GM10248 (cell line): ENCODE measurements around the gene ANO2.

ENCODE experiments used
- CTCF ChIA-PET: fragments of 300-600 bp; sonication (Branson Sonifier 250); formaldehyde crosslinking; extraction: SDS; loops from one replicate; lab custom pipeline; 2021; ENCODE audit warnings: antibody characterized with exemption; lab: Yijun Ruan, JAX
- POLR2A ChIA-PET: fragments of 350-650 bp; sonication (Branson Sonifier 250); formaldehyde crosslinking; extraction: SDS; loops from one replicate; lab custom pipeline; 2020; ENCODE audit warnings: antibody characterized with exemption; lab: Yijun Ruan, JAX
- DNase-seq: peaks from one replicate; pipeline ENCODE4 v3.0.0; 2012; ENCODE audit errors: extremely low spot score
- CTCF ChIP-seq: IDR thresholded peaks from 2 replicates; pipeline ENCODE4 v1.5.1; 2012; ENCODE audit warnings: mild to moderate bottlenecking, low read depth; ENCODE audit errors: extremely low read depth, missing control alignments, control extremely low read depth

The ANO2 gene

DNA sequence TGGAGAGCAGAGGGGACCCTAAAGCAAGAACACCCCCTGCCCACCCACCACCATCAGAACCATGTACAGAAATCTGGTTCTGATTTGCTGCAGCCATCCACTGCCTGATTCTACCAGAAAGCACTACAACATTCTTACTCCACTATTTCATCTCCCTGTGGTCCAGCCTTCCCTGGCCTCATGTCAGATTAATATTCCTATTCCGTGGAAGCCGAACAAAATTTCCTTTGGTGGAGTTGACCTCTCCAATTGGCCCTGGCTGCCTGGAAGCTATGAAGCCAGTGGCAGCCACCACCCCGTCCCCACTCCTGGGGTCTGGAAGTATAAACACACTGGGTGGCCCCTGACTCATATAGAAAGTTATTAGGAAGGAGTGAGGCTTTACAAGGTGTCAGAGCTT is 60.2 kb downstream of the ANO2 start:
- no peak for TF ChIP-seq CTCF
- CTCF ChIA-PET = no interaction called here
- no peak for DNase-seq
- POLR2A ChIA-PET = no interaction called here

DNA sequence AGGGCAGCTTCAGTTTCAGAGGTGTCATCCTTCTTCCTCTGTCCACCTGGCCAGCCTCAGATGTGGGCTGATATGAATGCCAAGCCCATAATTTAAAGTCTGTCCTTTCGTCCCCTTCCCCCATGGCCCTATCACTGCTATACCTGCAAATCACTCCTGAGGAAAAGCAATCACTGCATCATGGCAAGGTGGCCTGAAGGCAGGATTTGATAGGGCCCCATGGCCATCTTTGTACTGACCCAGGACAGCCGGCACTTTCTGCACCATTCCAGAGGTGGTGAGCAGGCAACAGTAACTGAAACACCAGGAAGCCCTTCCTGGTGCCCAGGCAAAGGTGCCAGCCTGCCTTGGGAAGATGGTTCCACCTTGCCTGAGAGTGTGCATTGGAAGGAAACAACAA is 60.8 kb downstream of the ANO2 start:
- TF ChIP-seq CTCF = no peak
- CTCF ChIA-PET = no interaction called here

GRCh38 chr12:5882511-5883190 is 62.4 kb downstream of the ANO2 start:
- CTCF ChIA-PET = no interaction called here
- no peak for TF ChIP-seq CTCF
- POLR2A ChIA-PET = no interaction called here
- DNase-seq = no peak

More for the DNA sequence above, 60.8 kb downstream of the ANO2 start:
- DNase-seq = no peak
- POLR2A ChIA-PET = no interaction called here

DNA sequence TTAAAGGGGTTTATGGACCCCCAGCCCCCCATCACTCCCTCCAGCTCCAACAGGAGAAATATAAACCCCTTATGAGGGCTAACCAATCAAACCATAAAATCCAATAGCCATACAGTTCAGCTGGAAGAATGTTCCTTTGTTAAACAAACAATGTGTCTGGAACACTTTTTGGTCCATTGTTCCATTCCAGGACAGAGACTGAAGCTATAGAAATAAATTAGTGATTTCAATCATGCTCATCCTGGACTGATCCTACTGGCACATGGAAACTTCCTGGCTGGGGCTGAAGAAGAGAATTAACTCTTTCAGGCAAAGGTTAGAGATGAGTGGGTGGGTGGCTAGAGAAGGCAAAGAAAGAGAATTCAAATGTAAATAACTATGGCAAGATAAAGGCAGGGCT is 63.4 kb downstream of the ANO2 start:
- POLR2A ChIA-PET = no interaction called here
- no peak for TF ChIP-seq CTCF
- CTCF ChIA-PET = no interaction called here
- DNase-seq = no peak

GRCh38 chr12:5881101-5881606 is 63.9 kb downstream of the ANO2 start:
- CTCF ChIA-PET = no interaction called here
- no peak for DNase-seq
- POLR2A ChIA-PET = no interaction called here
- TF ChIP-seq CTCF = no peak

- ChIA-PET CTCF (no interaction called here), POLR2A (no interaction called here)
- DNase-seq = no peak
- TF ChIP-seq CTCF = no peak
These were observed 69.2 kb downstream of the ANO2 start for GRCh38 chr12:5875851-5876250.

DNA sequence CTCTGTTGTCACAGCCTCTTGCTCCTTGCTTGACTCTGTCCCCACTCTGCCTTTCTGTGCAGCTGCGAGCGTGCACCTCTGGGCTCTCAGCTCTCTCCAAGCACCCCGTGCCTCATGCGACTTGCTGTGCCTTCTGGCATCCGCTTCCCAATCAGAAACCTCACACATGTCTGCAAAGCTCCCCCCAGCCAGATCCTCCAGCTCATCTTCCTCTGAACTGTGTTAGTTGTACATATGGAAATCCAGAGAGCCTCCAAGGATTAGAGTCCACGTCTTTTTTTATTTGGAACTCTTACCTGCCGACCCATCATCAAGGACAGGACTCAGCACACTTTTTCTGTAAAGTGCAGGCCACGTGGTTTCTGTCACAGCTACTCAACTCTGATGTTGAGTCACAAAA is 70.5 kb downstream of the ANO2 start:
- POLR2A ChIA-PET = no interaction called here
- no peak for TF ChIP-seq CTCF
- no peak for DNase-seq
- CTCF ChIA-PET = interaction anchor here (0.8 to 1.4 kb wide), 3 partner anchors 8 to 130 kb away, joined by 3 to 4 read pairs (median 3); no protein-coding TSS in a partner anchor
